Gastrocnemius medialis (tissue), 4 donors: ENCODE data around the gene ATP6V0B. TPM values are rescaled to one million over a fixed set of nuclear protein-coding genes. Genes with fewer than 3 reads are reported as not detected.
A peak's percentile ranks its signal among the peaks of the same experiment; 100 is the strongest.

Experiments
- ATAC-seq, 2 donors: fragments of 150-250 bp; one replicate each; pipeline ENCODE4 v1.9.1; 2016
- DNase-seq, 2 donors: peaks; one replicate each; pipeline ENCODE4 v3.0.0-alpha.2; 2019
- H3K27ac ChIP-seq, 4 donors: fragments of 200-600 bp; sonication (generic); 1 replicate in 1 of 4; 2 replicates in 3 of 4; pipeline ENCODE4 v1.5.1; 2016 to 2018; ENCODE audit warnings: mild to moderate bottlenecking in 2 of 4, moderate library complexity in 1 of 4
- H3K27me3 ChIP-seq, 3 donors: fragments of 200-600 bp; sonication (generic) in 2 of 3; 1 replicate in 1 of 3; 2 replicates in 2 of 3; pipeline versions ENCODE4 v1.5.1 to v1.6.0; 2016 to 2019; ENCODE audit warnings: mild to moderate bottlenecking in 1 of 3, moderate library complexity in 1 of 3
- H3K36me3 ChIP-seq, 2 donors: fragments of 200-600 bp; sonication (generic) in 1 of 2; one replicate each; pipeline ENCODE4 v1.5.1; 2017 to 2018
- H3K4me1 ChIP-seq, 2 donors: fragments of 200-600 bp; sonication (generic) in 1 of 2; one replicate each; pipeline ENCODE4 v1.5.1; 2016 to 2017; ENCODE audit warnings: mild to moderate bottlenecking in 2 of 2
- H3K4me3 ChIP-seq, 4 donors: fragments of 200-600 bp; sonication (generic) in 3 of 4; 1 replicate in 1 of 4; 2 replicates in 3 of 4; pipeline ENCODE4 v1.5.1; 2016 to 2019; ENCODE audit warnings: mild to moderate bottlenecking in 2 of 4
- H3K9me3 ChIP-seq, 3 donors: fragments of 200-600 bp; sonication (generic) in 2 of 3; 1 replicate in 1 of 3; 2 replicates in 2 of 3; pipeline ENCODE4 v1.5.1; 2016 to 2019
- POLR2A ChIP-seq, 2 donors: fragments of 450-650 bp; IDR thresholded peaks; one replicate each; pipeline ENCODE4 v1.6.1; 2017; ENCODE audit warnings: antibody characterized with exemption in 2 of 2, mild to moderate bottlenecking in 2 of 2, moderate library complexity in 2 of 2
- in situ Hi-C, 4 donors: fragments of 200-750 bp; cut with MboI; loops; one replicate each; pipeline versions ENCODE4 v1.15.0 to v1.8.0; 2017; ENCODE audit warnings: low sequenced_read_pairs in 4 of 4
- intact Hi-C: fragments of 100-400 bp; cut with DNase I; formaldehyde crosslinking; loops from one replicate; pipeline ENCODE4 v1.15.1; 2023; ENCODE audit warnings: low total_unique reads
- total RNA-seq, 4 donors: library from RNA; depleted of rRNA; stranded (reverse); fragments of >200 nt; gene quantifications; one replicate each; pipeline versions ENCODE4 v1.1.0 to v1.2.3, GENCODE V29; 2016
- TF ChIP-seq, protein P1 (sequence below), 5 experiments: fragments of 450-650 bp in 3 of 5; fragments of 200-600 bp in 2 of 5; sonication (generic) in 2 of 5; IDR thresholded peaks in 4 of 5; conservative IDR thresholded peaks in 1 of 5; 1 replicate in 4 of 5; 2 replicates in 1 of 5; pipeline ENCODE4 v1.5.1; 2016 to 2019; ENCODE audit warnings: antibody characterized with exemption in 5 of 5, mild to moderate bottlenecking in 3 of 5, moderate library complexity in 3 of 5

The ATP6V0B gene
- total RNA-seq, 4 donors from 2014 or later, result 156 to 242 (median 195) TPM

DNA sequence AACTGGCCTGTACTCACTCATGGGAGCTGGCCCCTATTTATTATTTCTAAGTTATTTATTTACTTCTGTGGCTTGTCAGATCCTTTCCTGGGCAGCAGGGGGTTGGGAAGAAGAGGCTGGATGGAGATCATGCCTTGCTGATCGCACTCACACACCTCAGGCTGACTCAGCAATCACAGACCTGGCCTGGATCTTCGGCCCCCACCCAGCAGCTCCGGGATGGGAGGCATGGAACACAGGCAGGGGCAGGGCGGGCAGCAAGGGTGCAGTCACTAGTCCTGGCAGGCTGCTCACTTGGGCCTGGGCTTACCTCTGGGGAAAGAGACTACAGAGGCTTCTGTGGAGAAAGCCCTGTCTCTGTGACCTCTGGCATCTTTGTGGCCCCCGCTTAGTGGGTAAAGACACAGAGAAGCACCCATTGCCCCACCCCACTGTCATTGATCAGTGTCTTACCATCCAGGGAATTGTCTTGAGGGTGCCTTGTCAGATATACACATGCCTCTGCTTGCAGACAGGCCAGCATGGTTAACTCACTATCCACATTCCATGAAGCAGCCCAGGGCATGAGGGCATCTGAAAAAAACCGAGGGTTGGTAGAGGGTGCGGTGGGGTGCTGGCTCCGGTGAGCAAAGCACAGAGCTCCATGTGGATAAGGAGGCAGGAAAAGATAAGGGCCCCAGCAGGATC lies 37.4 kb upstream of the ATP6V0B start:
- TF ChIP-seq, protein P1, sequence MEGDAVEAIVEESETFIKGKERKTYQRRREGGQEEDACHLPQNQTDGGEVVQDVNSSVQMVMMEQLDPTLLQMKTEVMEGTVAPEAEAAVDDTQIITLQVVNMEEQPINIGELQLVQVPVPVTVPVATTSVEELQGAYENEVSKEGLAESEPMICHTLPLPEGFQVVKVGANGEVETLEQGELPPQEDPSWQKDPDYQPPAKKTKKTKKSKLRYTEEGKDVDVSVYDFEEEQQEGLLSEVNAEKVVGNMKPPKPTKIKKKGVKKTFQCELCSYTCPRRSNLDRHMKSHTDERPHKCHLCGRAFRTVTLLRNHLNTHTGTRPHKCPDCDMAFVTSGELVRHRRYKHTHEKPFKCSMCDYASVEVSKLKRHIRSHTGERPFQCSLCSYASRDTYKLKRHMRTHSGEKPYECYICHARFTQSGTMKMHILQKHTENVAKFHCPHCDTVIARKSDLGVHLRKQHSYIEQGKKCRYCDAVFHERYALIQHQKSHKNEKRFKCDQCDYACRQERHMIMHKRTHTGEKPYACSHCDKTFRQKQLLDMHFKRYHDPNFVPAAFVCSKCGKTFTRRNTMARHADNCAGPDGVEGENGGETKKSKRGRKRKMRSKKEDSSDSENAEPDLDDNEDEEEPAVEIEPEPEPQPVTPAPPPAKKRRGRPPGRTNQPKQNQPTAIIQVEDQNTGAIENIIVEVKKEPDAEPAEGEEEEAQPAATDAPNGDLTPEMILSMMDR (IDR thresholded peaks at IDR 0.05 in 4 of 5, conservative IDR thresholded peaks at IDR 0.05 in 1 of 5), result no peak
- no peak for TF ChIP-seq POLR2A (IDR thresholded peaks at IDR 0.05)
- in situ Hi-C loops, result loop anchor here in 3 of 4 donors (5.0 to 25.0 kb wide), 2 partner anchors 170 to 400 kb away; partner anchors contain the start of gene PTPRF (in 2 of the 3)
- no peaks in the 10 kb centered on the region for H3K9me3 ChIP-seq
- H3K27ac ChIP-seq, result no peak overlapping the region
- DNase-seq, result no peak
- intact Hi-C loops, result no loop called here
- no peaks in the 10 kb centered on the region for H3K36me3 ChIP-seq
- no peak overlapping the region for H3K4me3 ChIP-seq
- no peak for ATAC-seq
- peaks cover 28 to 32% of the 10 kb centered on the region in 2 donors for H3K4me1 ChIP-seq
- no peaks in the 10 kb centered on the region for H3K27me3 ChIP-seq

DNA sequence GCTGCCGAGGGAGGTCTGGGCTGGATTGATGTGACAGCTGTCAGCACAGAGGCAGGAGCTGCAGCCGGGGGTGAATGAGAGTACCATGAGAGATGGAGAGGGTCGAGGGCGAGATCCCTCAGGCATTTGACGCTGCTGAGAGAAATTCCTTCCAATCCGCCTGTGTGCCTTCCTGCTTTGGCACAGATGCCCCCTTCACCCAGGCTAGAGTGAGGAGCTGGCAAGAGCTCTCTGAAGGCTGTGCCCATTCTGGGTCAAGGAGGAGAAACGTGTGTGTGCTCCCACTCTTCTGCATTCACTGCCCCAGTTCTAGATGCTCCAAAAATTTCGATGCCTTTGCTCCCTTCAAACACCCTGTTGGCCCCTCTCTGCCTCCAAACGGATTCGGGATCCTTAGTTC lies 36.4 kb upstream of the ATP6V0B start:
- in situ Hi-C loops, result loop anchor here in 3 of 4 donors (5.0 to 25.0 kb wide), 2 partner anchors 171 to 401 kb away; partner anchors contain the start of gene PTPRF (in 2 of the 3)
- intact Hi-C loops, result no loop called here
- ATAC-seq, result no peak
- H3K9me3 ChIP-seq, result no peaks in the 10 kb centered on the region
- H3K4me1 ChIP-seq, result peaks cover 22 to 27% of the 10 kb centered on the region in 2 donors
- H3K27me3 ChIP-seq, result no peaks in the 10 kb centered on the region
- DNase-seq, result no peak
- H3K27ac ChIP-seq, result no peak overlapping the region
- H3K36me3 ChIP-seq, result no peaks in the 10 kb centered on the region
- H3K4me3 ChIP-seq, result no peak overlapping the region
- TF ChIP-seq POLR2A (IDR thresholded peaks at IDR 0.05), result no peak
- TF ChIP-seq, protein P1 (IDR thresholded peaks at IDR 0.05 in 4 of 5, conservative IDR thresholded peaks at IDR 0.05 in 1 of 5), result no peak

- Histone ChIP-seq H3K4me1 (peaks cover 17 to 22% of the 10 kb centered on the region in 2 donors), H3K4me3 (no peak overlapping the region), H3K27ac (no peak overlapping the region), H3K9me3 (no peaks in the 10 kb centered on the region), H3K36me3 (no peaks in the 10 kb centered on the region), H3K27me3 (no peaks in the 10 kb centered on the region)
- no peak for DNase-seq
- intact Hi-C loops (no loop called here), in situ Hi-C loops (loop anchor here in 3 of 4 donors (5.0 to 25.0 kb wide), 2 partner anchors 172 to 402 kb away; partner anchors contain the start of gene PTPRF (in 2 of the 3))
- TF ChIP-seq POLR2A (IDR thresholded peaks at IDR 0.05), result no peak
- TF ChIP-seq, protein P1 (IDR thresholded peaks at IDR 0.05 in 4 of 5, conservative IDR thresholded peaks at IDR 0.05 in 1 of 5), result no peak
- ATAC-seq, result peak; percentile 18 to 38
Observed at GRCh38 chr1:43938892-43939587, 35.7 kb upstream of the ATP6V0B start.

DNA sequence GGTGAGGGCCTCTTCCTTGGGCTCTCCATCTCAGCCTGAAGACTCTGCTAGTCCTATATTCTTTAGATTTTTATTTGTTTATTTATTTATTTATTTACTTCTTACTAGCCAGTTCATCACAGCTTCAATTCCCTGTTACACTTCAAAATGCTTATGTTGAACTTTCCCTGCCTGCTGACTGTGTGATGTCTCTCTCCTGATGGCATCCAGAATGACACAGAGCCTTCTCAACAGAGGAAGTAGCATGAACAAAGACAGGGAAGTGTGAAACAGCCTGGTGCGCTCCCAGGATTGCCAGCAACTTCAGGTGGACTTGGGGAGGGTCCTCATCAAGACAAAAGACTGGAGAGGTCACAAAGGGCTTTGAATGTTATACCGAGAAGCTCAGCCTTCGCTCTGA lies 32.3 kb upstream of the ATP6V0B start:
- Histone ChIP-seq H3K27ac (no peak overlapping the region), H3K27me3 (no peaks in the 10 kb centered on the region), H3K4me1 (peaks cover 24 to 25% of the 10 kb centered on the region in 2 donors), H3K9me3 (no peaks in the 10 kb centered on the region), H3K36me3 (no peaks in the 10 kb centered on the region), H3K4me3 (no peak overlapping the region)
- intact Hi-C loops, result no loop called here
- TF ChIP-seq, protein P1 (IDR thresholded peaks at IDR 0.05 in 4 of 5, conservative IDR thresholded peaks at IDR 0.05 in 1 of 5), result no peak
- TF ChIP-seq POLR2A (IDR thresholded peaks at IDR 0.05), result no peak
- in situ Hi-C loops, result loop anchor here in 2 of 4 donors (25.0 kb wide), 1 partner anchor 405 kb away; the partner anchor contains the start of gene PTPRF (in 2 of the 2)
- no peak for ATAC-seq
- DNase-seq, result no peak
